GM18508 (cell line): Measurements from ENCODE around the gene PRDX1.
A peak's percentile ranks its signal among the peaks of the same experiment; 100 is the strongest.
"Not testable (repeated sequence)": the region's sequence is repeated elsewhere in the genome, so short reads cannot be mapped to it uniquely, and the experiment has no call there.

Experiments used
- ATAC-seq: cut with Tn5 transposase; IDR thresholded peaks from one replicate; pipeline ENCODE4 v1.9.1; 2021; ENCODE audit warnings: moderate number of reproducible peaks; ENCODE audit not compliant: insufficient read depth, unreplicated experiment

The PRDX1 gene

GRCh38 chr1:45507893-45508292, 13.8 kb downstream of the PRDX1 start:
- no peak for ATAC-seq

DNA sequence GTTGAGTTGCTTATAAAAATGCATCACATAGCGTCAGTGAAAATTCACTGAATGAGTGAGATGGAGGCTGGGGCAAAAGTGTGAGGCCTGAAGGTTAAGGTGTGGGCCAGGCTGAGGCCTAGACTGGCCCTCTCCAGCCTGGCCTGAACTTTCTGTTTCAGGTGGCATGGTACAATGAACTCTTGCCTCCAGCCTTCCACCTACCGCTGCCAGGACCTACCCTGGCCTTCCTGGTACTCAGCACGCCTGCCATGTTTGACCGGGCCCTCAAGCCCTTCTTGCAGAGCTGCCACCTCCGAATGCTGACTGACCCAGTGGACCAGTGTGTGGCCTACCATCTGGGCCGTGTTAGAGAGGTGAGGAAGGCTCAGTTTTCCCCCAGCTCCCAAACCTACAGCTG, 14.5 kb downstream of the PRDX1 start:
- ATAC-seq = no peak

DNA sequence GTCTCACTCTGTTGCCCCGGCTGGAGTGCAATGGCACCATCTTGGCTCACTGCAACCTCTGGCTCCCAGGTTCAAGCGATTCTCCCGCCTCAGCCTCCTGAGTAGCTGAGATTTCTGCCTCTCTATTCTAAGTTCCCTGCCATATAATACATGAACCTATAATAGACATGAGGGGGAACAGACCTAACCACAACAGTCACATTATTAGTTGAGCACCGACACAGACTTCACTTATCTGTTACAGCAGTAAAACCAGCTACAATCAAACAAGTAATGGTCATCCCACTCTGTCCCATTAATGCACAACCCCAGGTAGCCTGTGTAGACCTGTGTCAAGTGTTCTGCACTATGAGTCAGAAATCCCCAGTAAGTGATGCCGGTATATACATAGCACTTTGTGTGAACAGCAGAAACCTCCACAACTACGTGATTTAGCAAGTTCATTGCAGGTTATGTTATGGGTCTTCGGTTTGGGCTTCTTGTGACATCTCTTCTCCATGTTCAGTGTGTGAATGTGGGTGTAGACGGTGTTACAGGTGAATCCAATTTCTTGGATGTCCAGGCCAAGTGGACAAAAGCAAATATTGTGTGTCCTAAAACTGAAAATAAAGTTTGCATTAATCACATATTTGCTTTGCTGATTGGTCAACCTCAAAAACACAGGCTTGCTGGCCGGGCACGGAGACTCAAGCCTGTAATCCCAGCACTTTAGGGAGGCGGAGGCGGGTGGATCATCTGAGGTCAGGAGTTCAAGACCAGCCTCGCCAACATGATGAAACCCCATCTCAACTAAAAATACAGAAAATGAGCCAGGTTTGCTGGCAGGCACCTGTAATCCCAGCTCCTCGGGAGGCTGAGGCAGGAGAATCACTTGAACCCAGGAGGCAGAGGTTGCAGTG, 18.0 kb downstream of the PRDX1 start:
- no peak for ATAC-seq

DNA sequence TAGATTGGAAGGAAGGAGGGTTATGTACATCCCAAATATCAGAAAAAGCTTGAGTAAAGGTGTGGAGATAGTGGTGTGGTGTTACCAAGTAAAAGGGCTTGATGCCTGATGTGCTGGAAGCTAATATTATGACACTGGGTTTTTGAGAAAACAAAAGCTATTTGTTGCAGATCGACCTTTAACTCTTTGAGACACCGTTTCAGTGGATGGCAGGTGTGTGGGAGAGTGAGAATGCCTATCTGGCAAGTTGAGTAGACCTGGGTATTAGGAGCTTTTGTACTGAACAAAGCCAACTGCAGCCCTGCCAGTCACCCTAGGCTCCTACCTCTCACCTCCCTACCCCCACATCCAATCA, 20.2 kb downstream of the PRDX1 start:
- no peak for ATAC-seq

- no peak for ATAC-seq
These were observed 22.3 kb downstream of the PRDX1 start for GRCh38 chr1:45499415-45499769.

- ATAC-seq = no peak
These were observed 23.4 kb downstream of the PRDX1 start for GRCh38 chr1:45498279-45498678.

DNA sequence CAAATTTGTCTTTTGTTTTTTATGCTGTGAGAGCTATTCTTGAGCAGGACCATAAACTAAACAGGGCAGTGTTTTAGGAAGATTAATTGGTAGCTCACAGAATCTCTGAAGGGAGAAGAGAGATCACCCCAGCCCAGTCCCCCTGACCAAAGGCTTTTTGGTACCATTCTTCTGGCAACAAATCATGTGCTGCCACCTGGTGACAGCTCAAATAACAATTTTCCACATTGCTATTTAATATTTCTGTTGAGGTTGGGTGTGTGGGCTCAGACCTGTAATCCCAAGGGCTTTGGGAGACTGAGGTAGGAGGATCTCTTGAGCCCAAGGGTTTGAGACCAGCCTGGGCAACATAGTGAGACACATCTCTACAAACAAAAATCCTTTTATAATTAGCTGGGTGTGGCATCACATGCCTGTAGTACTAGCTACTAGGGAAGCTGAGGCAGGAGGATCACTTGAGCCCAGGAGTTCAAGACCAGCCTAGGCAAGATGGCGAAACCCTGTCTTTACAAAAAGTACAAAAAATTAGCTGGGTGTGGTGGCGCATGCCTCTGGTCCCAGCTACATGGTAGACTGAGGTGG, 28.5 kb downstream of the PRDX1 start:
- no peak for ATAC-seq

DNA sequence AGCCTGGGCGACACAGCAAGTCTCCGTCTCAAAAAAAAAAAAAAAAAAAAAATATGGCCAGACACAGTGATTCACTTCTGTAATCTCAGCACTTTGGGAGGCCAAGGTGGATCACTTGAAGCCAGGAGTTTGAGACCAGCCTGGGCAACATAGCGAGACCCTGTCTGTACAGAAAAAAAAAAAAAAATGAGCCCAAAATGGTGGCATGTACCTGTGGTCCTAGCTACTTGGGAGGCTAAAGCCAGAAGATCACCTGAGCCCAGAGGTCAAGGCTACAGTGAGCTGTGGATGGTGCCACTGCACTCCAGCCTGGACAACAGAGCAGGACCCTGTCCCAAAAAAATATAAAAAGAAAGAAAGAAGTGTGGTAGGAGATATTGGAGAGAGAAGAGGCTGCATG, 29.0 kb downstream of the PRDX1 start:
- no peak for ATAC-seq

DNA sequence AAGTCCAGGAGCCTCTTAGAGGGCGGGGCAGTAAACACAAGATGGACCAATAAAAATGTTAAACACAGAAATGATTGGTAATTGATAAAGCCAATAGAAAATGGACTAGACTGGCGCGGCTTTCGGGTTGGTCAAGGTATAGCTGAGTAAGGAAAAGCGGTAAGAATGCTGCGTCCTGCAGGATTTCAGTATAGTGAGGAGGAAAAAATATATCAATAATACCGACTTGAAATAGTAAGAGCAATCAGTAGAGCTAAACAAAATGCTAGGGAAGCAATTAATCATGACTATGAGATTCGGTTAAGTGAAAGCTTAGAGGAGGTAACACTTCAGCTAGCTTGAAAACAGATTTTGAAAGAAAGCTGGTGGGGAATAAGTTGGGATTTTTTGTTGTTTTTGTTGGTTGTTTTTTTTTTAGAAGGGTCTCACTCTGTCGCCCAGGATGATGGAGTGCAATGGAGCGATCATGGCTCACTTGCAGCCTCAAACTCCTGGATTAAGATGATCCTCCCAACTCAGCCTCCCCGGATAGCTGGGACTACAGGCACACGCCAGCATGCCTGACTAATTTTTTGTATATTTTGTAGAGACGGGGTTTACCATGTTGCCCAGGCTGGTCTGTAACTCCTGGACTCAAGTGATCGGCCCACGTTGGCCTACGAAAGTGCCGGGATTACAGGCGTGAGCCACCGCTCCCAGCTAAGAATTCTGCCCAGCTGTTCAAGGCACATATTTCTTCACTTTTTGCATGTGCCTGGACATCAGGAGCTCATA, 30.0 kb downstream of the PRDX1 start:
- no peak for ATAC-seq

- ATAC-seq = peak; percentile 75
These were observed 30.8 kb downstream of the PRDX1 start, which contains the start of gene TESK2 for GRCh38 chr1:45490626-45491486. Gene TESK2 (minus strand): TSS chr1:45491163. CDS start chr1:45457785, 33,378 bp downstream.

- ATAC-seq = no peak
These were observed 31.5 kb downstream of the PRDX1 start for GRCh38 chr1:45490121-45490625.

DNA sequence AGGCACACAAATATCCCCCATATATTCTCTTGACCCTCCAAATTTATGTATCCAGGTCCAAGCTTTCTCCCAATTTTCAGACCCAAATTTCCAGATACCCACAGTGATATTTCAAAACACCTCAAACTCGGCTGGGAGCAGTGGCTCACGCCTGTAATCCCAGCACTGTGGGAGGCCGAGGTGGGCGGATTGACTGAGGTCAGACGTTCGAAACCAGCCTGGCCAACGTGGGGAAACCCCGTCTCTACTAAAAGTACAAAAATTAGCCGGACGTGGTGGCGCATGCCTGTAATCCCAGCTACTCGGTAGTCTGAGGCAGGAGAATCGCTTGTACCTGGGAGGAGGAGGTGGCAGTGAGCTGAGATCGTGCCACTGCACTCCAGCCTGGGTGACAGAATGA, 32.3 kb downstream of the PRDX1 start:
- not testable (repeated sequence) for ATAC-seq

DNA sequence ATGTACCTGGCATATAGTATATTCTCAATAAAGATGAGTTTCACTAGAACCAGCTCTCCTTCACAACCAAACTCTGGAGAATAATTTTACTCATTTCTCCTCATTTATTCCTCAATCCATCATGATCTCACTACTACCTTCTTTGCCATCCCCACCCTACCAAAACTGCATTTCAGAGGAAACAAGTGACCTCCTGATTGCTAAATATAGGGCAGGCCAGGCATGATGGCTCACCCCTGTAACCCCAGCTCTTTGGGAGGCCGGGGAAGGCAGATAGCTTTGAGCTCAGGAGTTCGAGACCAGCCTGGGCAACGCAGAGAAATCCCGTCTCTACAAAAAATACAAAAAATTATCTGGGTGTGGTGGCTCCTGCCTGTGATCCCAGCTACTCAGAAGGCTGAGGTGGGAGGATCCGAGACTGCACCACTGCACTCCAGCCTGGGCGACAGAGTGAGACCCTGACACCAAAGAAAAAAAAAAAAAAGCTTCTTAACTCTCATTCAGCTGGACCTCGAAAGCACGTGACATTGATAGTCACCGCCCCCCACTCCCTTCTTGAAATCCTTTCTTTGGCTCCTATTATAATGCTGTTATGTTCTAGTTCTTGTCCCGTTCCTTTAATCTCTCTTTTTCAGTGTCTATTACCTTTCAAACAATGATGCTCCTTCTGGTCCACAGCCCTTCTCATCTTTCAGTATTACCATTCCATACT, 32.9 kb downstream of the PRDX1 start:
- ATAC-seq = no peak

GRCh38 chr1:45485949-45486348, 35.7 kb downstream of the PRDX1 start:
- no peak for ATAC-seq

DNA sequence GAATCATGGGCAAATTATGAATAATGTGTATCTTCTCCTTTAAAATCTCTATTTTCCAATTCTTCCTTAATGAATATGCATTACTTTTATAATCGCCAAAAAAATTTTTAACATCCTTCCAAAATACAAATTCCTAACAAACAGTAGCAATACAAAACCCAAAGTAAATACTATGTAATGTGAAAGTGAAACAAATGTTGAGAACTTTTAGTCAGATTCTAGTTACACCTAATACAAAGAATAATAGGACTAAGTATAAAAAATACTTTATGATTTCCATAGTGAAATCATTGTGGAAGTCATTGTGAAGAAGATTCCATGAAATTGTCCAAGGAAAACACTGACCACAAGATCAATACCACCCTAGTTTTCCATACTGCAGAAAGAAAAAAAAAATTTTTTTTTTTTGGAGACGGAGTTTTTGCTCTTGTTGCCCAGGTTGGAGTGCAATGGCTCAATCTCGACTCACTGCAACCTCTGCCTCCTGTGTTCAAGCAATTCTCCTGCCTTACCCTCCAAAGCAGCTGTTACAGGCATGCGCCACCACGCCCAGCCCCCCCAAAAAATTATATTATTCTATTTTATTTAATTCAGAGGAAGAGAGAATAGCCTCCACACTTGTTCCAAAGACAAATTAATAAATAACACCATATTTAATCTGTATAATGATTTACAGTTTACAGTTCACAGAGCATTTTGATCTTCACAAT, 42.5 kb downstream of the PRDX1 start:
- no peak for ATAC-seq

- ATAC-seq = no peak
These were observed 43.4 kb downstream of the PRDX1 start for GRCh38 chr1:45478121-45478814.

GRCh38 chr1:45477646-45478045, 44.0 kb downstream of the PRDX1 start:
- ATAC-seq = no peak

DNA sequence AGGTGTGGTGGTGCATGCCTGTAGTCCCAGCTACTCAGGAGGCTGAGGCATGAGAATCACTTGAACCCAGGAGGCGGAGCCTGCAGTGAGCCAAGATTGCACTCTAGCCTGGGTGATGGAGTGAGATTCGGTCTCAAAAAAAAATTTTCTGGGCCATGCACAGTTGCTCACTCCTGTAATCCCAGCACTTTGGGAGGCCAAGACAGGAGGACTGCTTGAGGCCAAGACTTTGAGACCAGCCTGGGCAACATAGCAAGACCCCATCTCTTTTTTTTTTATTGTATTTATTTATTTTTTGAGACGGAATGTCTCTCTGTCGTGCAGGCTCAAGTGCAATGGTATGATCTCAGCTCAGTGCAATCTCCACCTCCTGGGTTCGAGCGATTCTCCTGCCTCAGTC, 47.5 kb downstream of the PRDX1 start:
- ATAC-seq = not testable (repeated sequence)
